Esophagus muscularis mucosa (tissue), 4 donors: ENCODE measurements around the gene TRABD2B. TPM values are rescaled to one million over a fixed set of nuclear protein-coding genes. Genes with fewer than 3 reads are reported as not detected.

ENCODE experiments used
- DNase-seq: peaks from one replicate; pipeline ENCODE4 v3.0.0-alpha.2; 2017; ENCODE audit errors: extremely low spot score
- H3K27ac ChIP-seq, 4 donors: fragments of 200-600 bp; sonication (generic); replicated peaks in 1 of 4; 1 replicate in 3 of 4; 2 replicates in 1 of 4; pipeline ENCODE4 v1.5.1; 2016 to 2019; ENCODE audit warnings: mild to moderate bottlenecking in 1 of 4
- H3K27me3 ChIP-seq, 4 donors: fragments of 200-600 bp; sonication (generic); one replicate each; pipeline versions ENCODE4 v1.5.1 to v1.6.0; 2016 to 2019
- H3K36me3 ChIP-seq, 4 donors: fragments of 200-600 bp; sonication (generic); one replicate each; pipeline ENCODE4 v1.5.1; 2016 to 2019
- H3K4me1 ChIP-seq, 4 donors: fragments of 200-600 bp; sonication (generic); one replicate each; pipeline ENCODE4 v1.5.1; 2016 to 2019
- H3K4me3 ChIP-seq, 4 donors: fragments of 200-600 bp; sonication (generic); 1 replicate in 2 of 4; 2 replicates in 2 of 4; pipeline ENCODE4 v1.5.1; 2016 to 2019; ENCODE audit warnings: mild to moderate bottlenecking in 4 of 4, moderate library complexity in 1 of 4
- H3K9me3 ChIP-seq, 4 donors: fragments of 200-600 bp; sonication (generic); 1 replicate in 3 of 4; 2 replicates in 1 of 4; pipeline ENCODE4 v1.5.1; 2016 to 2019
- CTCF ChIP-seq, 3 experiments: fragments of 200-600 bp in 2 of 3; fragments of 450-650 bp in 1 of 3; sonication (generic) in 2 of 3; IDR thresholded peaks; one replicate each; pipeline ENCODE4 v1.5.1; 2017 to 2019; ENCODE audit warnings: antibody characterized with exemption in 3 of 3, mild to moderate bottlenecking in 2 of 3, moderate library complexity in 1 of 3
- EP300 ChIP-seq: sonication (generic); formaldehyde crosslinking; IDR thresholded peaks from one replicate; pipeline ENCODE4 v1.6.1; 2017; ENCODE audit warnings: antibody characterized with exemption
- POLR2A ChIP-seq: fragments of 450-650 bp; IDR thresholded peaks from one replicate; pipeline ENCODE4 v1.6.1; 2017; ENCODE audit warnings: antibody characterized with exemption, moderate library complexity, mild to moderate bottlenecking, low read depth
- POLR2AphosphoS5 ChIP-seq, 2 donors: sonication (generic); formaldehyde crosslinking; IDR thresholded peaks; one replicate each; pipeline ENCODE4 v1.6.1; 2017; ENCODE audit warnings: antibody characterized with exemption in 2 of 2
- WGBS: methylation state at CpG from one replicate; pipeline ENCODE4 v1.1.5; 2018; 5-methylcytosine and 5-hydroxymethylcytosine counted together
- intact Hi-C: fragments of 100-400 bp; cut with DNase I; formaldehyde crosslinking; loops from one replicate; pipeline ENCODE4 v1.15.1; 2023
- total RNA-seq, 4 donors: library from RNA; depleted of rRNA; stranded (reverse); fragments of >200 nt; gene quantifications; one replicate each; pipeline versions ENCODE4 v1.1.0 to v1.2.1, GENCODE V29; 2016

TRABD2B gene
- total RNA-seq, 4 donors from 2014 or later = 4.0 to 7.6 (median 4.1) TPM

DNA sequence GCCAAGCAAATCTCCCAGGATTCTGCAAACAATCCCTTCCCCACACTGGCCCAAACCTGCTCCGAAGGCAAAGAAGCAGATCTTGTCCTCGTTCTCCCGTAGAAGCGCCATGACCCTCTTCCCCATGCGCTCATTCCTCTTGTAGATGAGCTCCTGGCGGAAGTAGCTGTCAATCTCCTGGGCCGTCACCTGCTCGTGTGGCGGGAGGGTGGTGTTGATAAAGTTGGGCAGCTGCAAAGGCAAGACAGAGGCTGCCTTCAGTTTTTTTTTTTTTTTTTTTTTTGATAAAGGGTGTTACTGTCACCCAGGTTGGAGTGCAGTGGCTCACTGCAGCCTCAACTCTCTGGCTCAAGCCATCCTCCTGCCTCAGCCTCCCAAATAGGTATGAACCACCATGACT, 202.7 kb downstream of the TRABD2B start:
- TF ChIP-seq EP300 (no peak), POLR2A (no peak), CTCF (IDR thresholded peaks at IDR 0.05) (no peak), POLR2AphosphoS5 (IDR thresholded peaks at IDR 0.05) (no peak)
- H3K4me1 ChIP-seq = peaks cover 0 to 13% (median 9%) of the 10 kb centered on the region in 4 donors
- DNase-seq = no peak
- intact Hi-C loops = no loop called here
- H3K36me3 ChIP-seq = peaks cover 0 to 19% (median 0%) of the 10 kb centered on the region in 4 donors
- no peaks in the 10 kb centered on the region for H3K27me3 ChIP-seq
- WGBS = 96% methylated on average over 9 of the region's 9 CpGs
- H3K27ac ChIP-seq = no peak overlapping the region
- H3K4me3 ChIP-seq = no peak overlapping the region
- no peaks in the 10 kb centered on the region for H3K9me3 ChIP-seq

- intact Hi-C loops = no loop called here
- Histone ChIP-seq H3K27ac (no peak overlapping the region), H3K27me3 (no peaks in the 10 kb centered on the region), H3K36me3 (peaks cover 0 to 16% (median 0%) of the 10 kb centered on the region in 4 donors), H3K9me3 (no peaks in the 10 kb centered on the region), H3K4me3 (no peak overlapping the region), H3K4me1 (peaks cover 0 to 13% (median 9%) of the 10 kb centered on the region in 4 donors)
- no peak for TF ChIP-seq POLR2A
- TF ChIP-seq EP300 = no peak
- no peak for TF ChIP-seq CTCF (IDR thresholded peaks at IDR 0.05)
- TF ChIP-seq POLR2AphosphoS5 (IDR thresholded peaks at IDR 0.05) = no peak
- no peak for DNase-seq
- 79% methylated on average over 2 of the region's 5 CpGs for WGBS
Measured at GRCh38 chr1:47794081-47794480, 203.1 kb downstream of the TRABD2B start.

DNA sequence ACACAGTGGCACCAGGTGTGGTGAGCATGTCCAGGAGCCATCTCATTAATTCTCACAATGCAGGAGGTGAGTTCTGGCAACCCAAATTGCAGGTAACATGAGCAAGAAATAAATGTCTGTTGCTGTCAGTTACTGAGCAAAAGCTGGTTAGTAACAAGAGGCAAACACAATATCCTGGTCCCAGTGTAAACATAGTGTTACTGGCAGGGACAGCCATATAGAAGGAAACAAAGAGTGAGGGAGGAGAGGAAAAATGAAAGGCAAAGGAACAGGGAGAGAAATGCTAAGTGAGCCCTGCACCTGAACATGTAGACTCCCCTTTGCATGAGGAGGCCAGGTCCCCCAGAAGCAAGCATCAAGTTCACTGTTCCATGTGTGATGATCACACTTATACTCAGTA, 203.6 kb downstream of the TRABD2B start:
- no peak for TF ChIP-seq EP300
- no peak for TF ChIP-seq CTCF (IDR thresholded peaks at IDR 0.05)
- no peak for TF ChIP-seq POLR2AphosphoS5 (IDR thresholded peaks at IDR 0.05)
- TF ChIP-seq POLR2A = no peak
- Histone ChIP-seq H3K9me3 (no peaks in the 10 kb centered on the region), H3K4me3 (no peak overlapping the region), H3K27me3 (no peaks in the 10 kb centered on the region), H3K27ac (no peak overlapping the region), H3K36me3 (peaks cover 0 to 13% (median 0%) of the 10 kb centered on the region in 4 donors), H3K4me1 (peaks cover 0 to 13% (median 9%) of the 10 kb centered on the region in 4 donors)
- intact Hi-C loops = no loop called here
- DNase-seq = no peak

DNA sequence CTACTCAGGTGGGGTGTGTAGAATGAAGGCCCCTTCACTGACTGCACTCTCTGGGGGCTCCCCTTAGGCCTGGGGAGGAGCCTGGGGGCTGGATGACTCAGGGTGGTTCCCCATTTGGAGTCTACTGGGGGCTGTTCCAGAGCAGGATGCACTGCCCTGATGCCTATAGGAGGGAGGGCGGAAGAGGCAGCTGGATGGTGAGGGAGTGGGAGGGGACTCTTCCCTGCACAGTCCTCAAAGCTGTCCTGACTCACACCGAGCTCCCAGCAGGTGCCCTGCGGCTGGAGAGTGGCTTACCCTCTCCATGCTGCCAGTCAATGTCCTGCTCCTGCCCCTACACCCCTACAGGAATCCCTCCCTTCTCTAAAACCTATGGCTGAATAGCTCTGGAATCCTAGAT, 204.4 kb downstream of the TRABD2B start:
- WGBS = 90% methylated on average over 3 of the region's 3 CpGs
- Histone ChIP-seq H3K27ac (no peak overlapping the region), H3K4me3 (no peak overlapping the region), H3K9me3 (no peaks in the 10 kb centered on the region), H3K27me3 (no peaks in the 10 kb centered on the region), H3K36me3 (peaks cover 0 to 13% (median 0%) of the 10 kb centered on the region in 4 donors), H3K4me1 (peaks cover 0 to 11% (median 8%) of the 10 kb centered on the region in 4 donors)
- DNase-seq = no peak
- intact Hi-C loops = no loop called here
- TF ChIP-seq POLR2A (no peak), CTCF (IDR thresholded peaks at IDR 0.05) (no peak), EP300 (no peak), POLR2AphosphoS5 (IDR thresholded peaks at IDR 0.05) (no peak)
